ENCODE measurements around the gene PKP1.

GRCh38 chr1:201354151-201354900 is 71.0 kb downstream of the PKP1 start:
- TF ChIP-seq CTCF (IDR thresholded peaks at IDR 0.05; ENCODE audit: borderline replicate concordance, extremely low read depth, low read length, poor library complexity, severe bottlenecking) (no peak), EZH2 (IDR thresholded peaks at IDR 0.05; ENCODE audit: borderline replicate concordance, low read depth, low read length, severe bottlenecking) (no peak)

All from DND-41 (cell line).